ENCODE results near the gene SSBP3.
A peak's percentile ranks its signal among the peaks of the same experiment; 100 is the strongest.
"Not testable (repeated sequence)": the region's sequence is repeated elsewhere in the genome, so short reads cannot be mapped to it uniquely, and the experiment has no call there.

SSBP3 gene

GRCh38 chr1:54406339-54407153 lies at the start of gene SSBP3:
TSS of gene SSBP3 (minus strand) at chr1:54406394.
- peak; percentile 77 for DNase-seq

GRCh38 chr1:54453509-54453908 lies 47.3 kb upstream of the SSBP3 start:
- no peak for DNase-seq

- no peak for DNase-seq
These were observed 46.8 kb upstream of the SSBP3 start for GRCh38 chr1:54453022-54453421.

- not testable (repeated sequence) for DNase-seq
These were observed 43.2 kb upstream of the SSBP3 start for GRCh38 chr1:54449431-54449830.

GRCh38 chr1:54448801-54449200 lies 42.6 kb upstream of the SSBP3 start:
- DNase-seq = not testable (repeated sequence)

- not testable (repeated sequence) for DNase-seq
These were observed 40.9 kb upstream of the SSBP3 start for GRCh38 chr1:54447081-54447480.

GRCh38 chr1:54442185-54442584 lies 36.0 kb upstream of the SSBP3 start:
- DNase-seq = peak; percentile 19

GRCh38 chr1:54439550-54440223 lies 33.5 kb upstream of the SSBP3 start:
- DNase-seq = no peak

- no peak for DNase-seq
These were observed 31.6 kb upstream of the SSBP3 start for GRCh38 chr1:54437783-54438182.

- DNase-seq = no peak
These were observed 30.6 kb upstream of the SSBP3 start for GRCh38 chr1:54436826-54437225.

GRCh38 chr1:54429838-54430237 lies 23.6 kb upstream of the SSBP3 start:
- no peak for DNase-seq

GRCh38 chr1:54428837-54429518 lies 22.8 kb upstream of the SSBP3 start:
- DNase-seq = no peak

GRCh38 chr1:54425152-54425584 lies 19.0 kb upstream of the SSBP3 start:
- no peak for DNase-seq

GRCh38 chr1:54424398-54424797 lies 18.2 kb upstream of the SSBP3 start:
- DNase-seq = no peak

GRCh38 chr1:54421101-54421504 lies 14.9 kb upstream of the SSBP3 start:
- DNase-seq = no peak

- DNase-seq = not testable (repeated sequence)
These were observed 12.4 kb upstream of the SSBP3 start for GRCh38 chr1:54418598-54418997.

- no peak for DNase-seq
These were observed 10.9 kb upstream of the SSBP3 start for GRCh38 chr1:54417123-54417522.

- DNase-seq = no peak
These were observed 10.2 kb upstream of the SSBP3 start for GRCh38 chr1:54416435-54416834.

GRCh38 chr1:54415991-54416390 lies 9.8 kb upstream of the SSBP3 start:
- DNase-seq = no peak

GRCh38 chr1:54415533-54415932 lies 9.3 kb upstream of the SSBP3 start:
- no peak for DNase-seq

- DNase-seq = no peak
These were observed 7.5 kb upstream of the SSBP3 start for GRCh38 chr1:54413732-54414131.

- DNase-seq = no peak
These were observed 7.1 kb upstream of the SSBP3 start for GRCh38 chr1:54413295-54413694.

- no peak for DNase-seq
These were observed 4.2 kb upstream of the SSBP3 start for GRCh38 chr1:54410359-54410758.

Measured in DMS79 (cell line).